ENCODE measurements around the gene SLFN14.
A peak's percentile ranks its signal among the peaks of the same experiment; 100 is the strongest.
"Not testable (repeated sequence)": the region's sequence is repeated elsewhere in the genome, so short reads cannot be mapped to it uniquely, and the experiment has no call there.

SLFN14 gene

DNA sequence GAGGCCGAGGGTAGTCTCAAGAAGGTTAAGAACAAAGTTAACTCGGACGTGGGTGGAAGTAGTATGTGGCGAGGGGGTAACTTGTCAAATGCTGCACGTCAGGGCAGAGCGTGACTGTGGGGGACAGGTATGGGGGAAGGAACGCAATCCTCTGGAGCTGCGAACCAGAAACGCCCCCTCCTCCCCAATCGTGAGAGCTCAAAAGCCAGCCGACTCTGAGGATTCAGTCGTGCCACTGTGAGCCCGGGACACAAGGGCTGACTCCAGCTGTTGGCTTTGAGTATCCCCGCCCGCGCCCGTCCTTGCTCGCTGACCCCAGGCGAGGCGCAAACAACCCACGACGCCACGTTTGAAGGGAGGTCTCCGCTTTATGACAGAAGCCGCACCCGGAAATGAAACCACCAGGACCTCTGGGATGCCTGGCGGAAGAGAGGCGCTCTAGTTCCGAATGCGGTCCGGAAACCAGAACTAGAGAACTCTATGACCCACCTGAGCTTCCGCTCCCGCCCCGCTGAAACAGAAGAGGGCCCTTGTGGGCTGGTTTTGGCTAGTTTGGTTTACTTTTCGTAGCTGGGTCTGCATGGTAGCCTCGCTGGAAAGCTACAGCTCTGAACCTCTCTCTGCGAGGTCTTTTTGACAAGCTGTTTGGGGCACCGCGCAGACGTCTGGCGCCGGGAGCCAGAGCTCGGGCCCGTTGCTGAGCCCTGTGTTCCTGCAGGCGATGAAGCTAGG lies 17.7 kb upstream of the SLFN14 start, which contains the start of gene PEX12:
Gene PEX12, minus strand, starts transcription at position 375 of the 732 bp plus-strand sequence. CDS start 550 bp downstream, outside the sequence.
- H3K4me3 ChIP-seq (ENCODE audit: low read depth, low read length): peak within 1 kb of the TSS; percentile 81
- TF ChIP-seq, protein P1, sequence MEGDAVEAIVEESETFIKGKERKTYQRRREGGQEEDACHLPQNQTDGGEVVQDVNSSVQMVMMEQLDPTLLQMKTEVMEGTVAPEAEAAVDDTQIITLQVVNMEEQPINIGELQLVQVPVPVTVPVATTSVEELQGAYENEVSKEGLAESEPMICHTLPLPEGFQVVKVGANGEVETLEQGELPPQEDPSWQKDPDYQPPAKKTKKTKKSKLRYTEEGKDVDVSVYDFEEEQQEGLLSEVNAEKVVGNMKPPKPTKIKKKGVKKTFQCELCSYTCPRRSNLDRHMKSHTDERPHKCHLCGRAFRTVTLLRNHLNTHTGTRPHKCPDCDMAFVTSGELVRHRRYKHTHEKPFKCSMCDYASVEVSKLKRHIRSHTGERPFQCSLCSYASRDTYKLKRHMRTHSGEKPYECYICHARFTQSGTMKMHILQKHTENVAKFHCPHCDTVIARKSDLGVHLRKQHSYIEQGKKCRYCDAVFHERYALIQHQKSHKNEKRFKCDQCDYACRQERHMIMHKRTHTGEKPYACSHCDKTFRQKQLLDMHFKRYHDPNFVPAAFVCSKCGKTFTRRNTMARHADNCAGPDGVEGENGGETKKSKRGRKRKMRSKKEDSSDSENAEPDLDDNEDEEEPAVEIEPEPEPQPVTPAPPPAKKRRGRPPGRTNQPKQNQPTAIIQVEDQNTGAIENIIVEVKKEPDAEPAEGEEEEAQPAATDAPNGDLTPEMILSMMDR (IDR thresholded peaks at IDR 0.05; ENCODE audit: low read depth, low read length, missing control alignments): no peak
- peak; percentile 84 for DNase-seq (ENCODE audit: low read depth)

DNA sequence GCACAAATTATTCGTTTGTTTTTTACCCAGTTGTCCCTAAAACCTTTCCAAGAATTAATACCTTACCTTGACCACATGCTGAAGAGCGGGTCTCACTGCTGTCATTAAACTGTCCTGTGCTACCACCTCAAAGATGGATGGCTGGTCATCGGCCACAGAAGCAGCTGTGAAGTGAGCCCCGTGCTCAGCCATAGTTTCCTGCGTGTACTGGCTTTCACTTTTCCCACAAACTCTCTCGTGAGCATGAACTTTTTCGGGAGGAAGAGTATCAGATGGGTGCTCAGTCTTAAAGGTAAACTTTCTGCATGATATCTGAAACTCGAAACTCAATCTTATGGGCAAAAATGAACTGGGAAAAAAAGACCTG lies 17.2 kb upstream of the SLFN14 start:
- H3K4me3 ChIP-seq (ENCODE audit: low read depth, low read length): peak overlapping the region; percentile 81
- TF ChIP-seq, protein P1 (IDR thresholded peaks at IDR 0.05; ENCODE audit: low read depth, low read length, missing control alignments): no peak
- no peak for DNase-seq (ENCODE audit: low read depth)

DNA sequence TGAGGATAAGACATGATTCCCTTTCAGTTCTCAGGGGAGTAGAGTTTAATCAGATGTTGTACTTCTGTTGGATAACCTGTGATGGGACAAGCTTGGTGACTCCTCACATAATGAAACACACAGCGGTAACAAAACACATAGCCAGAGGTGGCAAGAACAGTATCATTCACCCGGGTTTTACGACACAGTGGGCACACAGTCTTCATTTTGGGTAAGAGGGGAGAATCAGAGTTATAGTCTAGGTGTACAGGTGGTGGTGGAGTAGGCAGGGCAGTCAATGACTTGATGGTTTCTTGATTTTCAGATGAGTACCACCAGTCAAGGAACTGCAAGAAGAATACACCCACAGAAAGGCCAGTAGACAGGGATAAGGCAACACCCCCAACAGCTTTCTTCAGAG lies 15.1 kb upstream of the SLFN14 start:
- TF ChIP-seq, protein P1 (IDR thresholded peaks at IDR 0.05; ENCODE audit: low read depth, low read length, missing control alignments): no peak
- no peak overlapping the region for H3K4me3 ChIP-seq (ENCODE audit: low read depth, low read length)
- no peak for DNase-seq (ENCODE audit: low read depth)

DNA sequence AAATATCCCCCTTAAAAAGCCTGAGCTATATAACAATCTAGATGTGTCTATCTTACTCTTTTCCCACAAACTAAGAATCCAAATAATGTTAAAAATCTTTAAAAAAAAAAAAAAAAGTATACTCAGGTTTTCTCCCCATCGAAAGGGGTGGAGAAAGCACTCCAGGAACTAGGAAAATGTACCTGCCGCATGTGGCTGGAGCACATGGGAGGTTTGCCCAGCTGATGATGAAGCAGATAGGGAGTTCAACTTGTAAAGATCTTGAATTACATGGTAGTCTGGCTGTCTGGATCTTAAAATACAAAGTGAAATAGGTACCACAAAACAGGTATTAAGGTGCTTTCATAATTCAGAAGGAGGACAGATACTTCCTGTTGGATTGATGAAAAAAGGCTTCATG lies 8.8 kb upstream of the SLFN14 start:
- TF ChIP-seq, protein P1 (IDR thresholded peaks at IDR 0.05; ENCODE audit: low read depth, low read length, missing control alignments): no peak
- no peak for DNase-seq (ENCODE audit: low read depth)
- peak overlapping the region; percentile 92; the same call in 1 of the 2 replicates for H3K4me3 ChIP-seq (ENCODE audit: low read depth, low read length)

DNA sequence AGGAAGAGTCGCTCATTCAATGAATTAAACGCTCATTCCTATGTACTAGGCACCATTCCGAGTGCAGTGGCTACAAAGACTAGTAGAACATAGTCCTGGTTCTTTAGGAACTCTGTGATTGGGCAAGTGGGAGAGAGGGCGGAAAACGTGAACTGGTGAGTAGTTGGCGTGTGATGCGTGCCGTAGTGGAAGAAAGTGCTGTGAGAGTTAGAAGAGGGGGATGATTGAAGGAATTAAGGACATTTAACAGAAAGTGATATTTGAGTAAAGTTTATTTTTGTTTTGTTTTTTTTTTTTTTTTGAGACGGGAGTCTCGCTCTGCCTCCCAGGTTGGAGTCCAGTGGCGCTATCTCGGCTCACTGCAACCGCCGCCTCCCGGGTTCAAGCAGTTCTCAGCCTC lies 7.9 kb upstream of the SLFN14 start:
- DNase-seq (ENCODE audit: low read depth): no peak
- peak overlapping the region; percentile 92 for H3K4me3 ChIP-seq (ENCODE audit: low read depth, low read length)
- TF ChIP-seq, protein P1 (IDR thresholded peaks at IDR 0.05; ENCODE audit: low read depth, low read length, missing control alignments): no peak

DNA sequence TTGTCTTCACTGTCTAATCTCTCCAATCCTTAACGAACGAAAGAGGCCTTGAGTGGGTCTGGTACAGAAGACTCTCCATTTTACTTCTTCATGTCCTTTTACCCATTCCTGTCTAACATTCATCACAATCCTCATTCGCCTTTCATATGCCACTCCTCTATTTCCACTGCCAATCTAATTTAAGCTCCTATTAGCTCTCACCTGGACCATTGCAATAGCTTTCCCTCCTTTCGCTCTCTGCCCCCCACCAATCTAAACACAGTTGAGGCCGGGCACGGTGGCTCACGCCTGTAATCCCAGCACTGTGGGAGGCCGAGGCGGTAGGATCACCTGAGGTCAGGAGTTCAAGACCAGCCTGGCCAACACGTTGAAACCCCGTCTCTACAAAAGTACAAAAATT lies 6.3 kb upstream of the SLFN14 start:
- DNase-seq (ENCODE audit: low read depth): no peak
- TF ChIP-seq, protein P1 (IDR thresholded peaks at IDR 0.05; ENCODE audit: low read depth, low read length, missing control alignments): no peak
- H3K4me3 ChIP-seq (ENCODE audit: low read depth, low read length): peak overlapping the region; percentile 92; the same call in 1 of the 2 replicates

DNA sequence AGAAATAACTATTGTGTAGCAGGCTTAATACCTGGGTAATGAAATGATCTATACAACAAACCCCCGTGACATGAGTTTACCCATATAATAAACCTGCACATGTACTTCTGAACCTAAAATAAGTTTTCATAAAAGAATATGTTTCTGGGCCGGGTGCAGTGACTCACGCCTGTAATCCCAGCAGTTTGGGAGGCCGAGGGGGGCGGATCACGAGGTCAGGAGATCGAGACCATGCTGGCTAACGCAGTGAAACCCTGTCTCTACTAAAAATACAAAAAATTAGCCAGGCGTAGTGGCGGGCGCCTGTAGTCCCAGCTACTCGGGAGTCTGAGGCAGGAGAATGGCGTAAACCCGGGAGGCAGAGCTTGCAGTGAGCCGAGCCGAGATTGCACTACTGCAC lies 2.6 kb upstream of the SLFN14 start:
- not testable (repeated sequence) for DNase-seq (ENCODE audit: low read depth); H3K4me3 ChIP-seq (ENCODE audit: low read depth, low read length)

All from GM12864 (cell line).